Stimulated activated CD8-positive, alpha-beta memory T cell treated with anti-CD3 and anti-CD28 coated beads, Interleukin-4, amount 100 ng/mL, for 48 hours (primary cell): ENCODE results near the gene DPAGT1.
A peak's percentile ranks its signal among the peaks of the same experiment; 100 is the strongest.
"Not testable (repeated sequence)": the region's sequence is repeated elsewhere in the genome, so short reads cannot be mapped to it uniquely, and the experiment has no call there.

Source experiments
- DNase-seq: peaks from one replicate; pipeline ENCODE4 v3.0.0-alpha.2; 2020

Gene DPAGT1

GRCh38 chr11:119115484-119116234, 14.0 kb upstream of the DPAGT1 start:
- DNase-seq, result peak; percentile 40

GRCh38 chr11:119114351-119114750, 12.7 kb upstream of the DPAGT1 start:
- DNase-seq, result no peak

- no peak for DNase-seq
These were observed 12.1 kb upstream of the DPAGT1 start for GRCh38 chr11:119113716-119114115.

DNA sequence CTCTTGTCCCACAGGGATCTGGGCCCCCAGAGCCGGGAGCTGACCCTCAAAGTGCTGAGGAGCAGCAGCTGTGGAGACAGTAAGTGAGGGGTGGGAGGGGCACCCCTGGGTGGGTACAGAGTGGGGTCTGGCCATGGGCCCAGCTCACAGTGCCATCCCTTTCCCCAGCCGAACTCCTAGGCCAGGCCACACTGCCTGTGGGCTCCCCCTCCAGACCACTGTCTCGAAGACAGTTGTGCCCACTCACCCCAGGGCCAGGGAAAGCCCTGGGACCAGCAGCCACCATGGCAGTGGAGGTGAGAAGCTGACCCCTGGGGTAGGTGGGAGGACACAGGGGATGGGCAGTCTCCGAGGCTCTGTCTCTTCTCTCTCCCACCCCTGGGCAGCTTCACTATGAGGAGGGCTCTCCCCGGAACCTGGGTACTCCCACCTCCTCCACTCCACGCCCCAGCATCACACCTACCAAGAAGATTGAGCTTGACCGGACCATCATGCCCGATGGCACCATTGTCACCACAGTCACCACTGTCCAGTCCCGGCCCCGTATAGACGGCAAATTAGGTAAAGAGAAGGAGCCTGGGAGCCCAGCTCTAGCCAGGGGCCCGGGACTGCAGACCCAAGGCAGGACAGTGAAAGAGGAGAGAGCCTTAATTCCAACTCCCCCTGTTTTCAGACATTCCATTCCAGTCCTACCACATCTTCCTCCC, 10.8 kb upstream of the DPAGT1 start:
- no peak for DNase-seq

DNA sequence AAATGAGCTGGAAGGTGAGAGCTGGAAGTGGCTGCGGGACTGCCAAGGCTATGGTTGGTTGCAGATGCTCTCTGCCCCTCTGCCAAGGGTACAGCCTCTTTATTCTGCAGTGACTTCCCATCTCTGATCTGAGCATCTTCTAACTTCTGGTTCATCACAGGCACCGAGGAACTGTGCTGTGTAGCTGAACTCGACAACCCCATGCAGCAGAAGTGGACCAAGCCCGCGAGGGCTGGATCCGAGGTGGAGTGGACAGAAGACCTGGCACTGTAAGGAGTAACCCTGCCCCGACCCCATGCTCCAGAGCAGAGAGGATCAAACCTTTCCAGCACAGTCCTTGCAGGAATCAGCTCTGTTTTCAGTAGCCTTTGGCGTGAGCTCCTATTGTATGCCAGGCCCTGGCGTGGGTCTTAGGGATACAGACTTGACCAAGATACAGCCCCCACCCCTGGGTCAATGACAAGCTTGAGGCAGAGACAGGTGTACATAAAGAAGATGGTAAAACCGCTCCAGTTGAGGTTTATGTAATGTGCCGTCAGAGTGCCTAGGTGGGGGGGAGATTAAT, 9.8 kb upstream of the DPAGT1 start:
- no peak for DNase-seq

DNA sequence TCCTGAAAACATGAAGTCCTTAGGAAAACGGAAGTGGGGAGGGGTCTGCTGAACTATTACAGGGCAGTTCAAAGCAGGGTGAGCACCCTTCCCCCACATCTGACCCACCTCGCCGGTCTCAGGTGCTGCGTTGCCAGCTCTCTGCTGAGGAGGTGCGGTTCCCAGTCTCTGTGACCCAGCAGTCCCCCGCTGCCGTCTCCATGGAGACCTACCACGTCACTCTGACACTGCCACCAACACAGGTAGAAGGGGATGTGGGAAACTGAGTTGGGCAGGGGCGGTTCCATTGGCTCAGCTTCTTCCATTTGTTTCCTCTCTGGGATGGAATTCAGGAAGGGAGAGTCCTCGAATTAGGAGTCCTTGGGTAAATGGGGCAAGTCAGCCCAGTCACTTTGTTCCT, 8.8 kb upstream of the DPAGT1 start:
- no peak for DNase-seq

- no peak for DNase-seq
These were observed 8.2 kb upstream of the DPAGT1 start for GRCh38 chr11:119109843-119110242.

GRCh38 chr11:119108857-119109221, 7.2 kb upstream of the DPAGT1 start:
- DNase-seq, result no peak

DNA sequence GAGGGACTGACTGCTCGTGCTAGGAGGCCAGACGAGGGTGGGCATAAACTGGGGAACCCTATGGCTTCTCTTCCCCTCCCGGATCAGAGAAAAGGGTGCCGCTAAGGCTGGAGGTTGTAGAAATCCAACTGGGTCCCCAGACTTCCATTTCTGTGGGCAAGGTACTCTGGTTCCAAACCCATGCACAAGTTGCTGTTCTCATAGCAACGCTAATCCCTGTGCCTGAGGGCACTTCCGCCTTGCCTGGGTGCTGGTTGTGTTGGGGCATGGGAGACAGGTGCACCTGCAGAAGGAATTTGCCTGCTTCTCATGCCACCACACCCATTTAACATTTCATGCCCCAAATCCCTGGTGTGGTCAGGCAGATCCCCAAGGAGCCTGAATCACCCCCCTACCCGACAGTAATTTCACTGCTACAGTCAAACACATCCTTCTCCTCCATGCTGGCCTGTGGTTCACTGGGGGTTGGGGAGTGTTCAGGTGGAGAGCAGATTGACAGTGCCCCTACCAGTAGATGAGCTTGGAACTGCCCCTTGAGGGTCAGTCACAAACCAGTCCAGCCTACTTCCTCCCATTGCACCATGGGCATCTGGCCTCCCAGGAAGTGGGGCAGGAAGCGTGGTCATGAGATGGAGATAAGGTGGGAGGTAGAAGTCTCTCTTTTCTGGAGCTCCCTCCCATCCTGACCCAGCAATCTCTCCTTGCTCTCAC, 6.6 kb upstream of the DPAGT1 start:
- DNase-seq, result peak; percentile 49

GRCh38 chr11:119107538-119108145, 6.0 kb upstream of the DPAGT1 start:
- DNase-seq, result no peak

DNA sequence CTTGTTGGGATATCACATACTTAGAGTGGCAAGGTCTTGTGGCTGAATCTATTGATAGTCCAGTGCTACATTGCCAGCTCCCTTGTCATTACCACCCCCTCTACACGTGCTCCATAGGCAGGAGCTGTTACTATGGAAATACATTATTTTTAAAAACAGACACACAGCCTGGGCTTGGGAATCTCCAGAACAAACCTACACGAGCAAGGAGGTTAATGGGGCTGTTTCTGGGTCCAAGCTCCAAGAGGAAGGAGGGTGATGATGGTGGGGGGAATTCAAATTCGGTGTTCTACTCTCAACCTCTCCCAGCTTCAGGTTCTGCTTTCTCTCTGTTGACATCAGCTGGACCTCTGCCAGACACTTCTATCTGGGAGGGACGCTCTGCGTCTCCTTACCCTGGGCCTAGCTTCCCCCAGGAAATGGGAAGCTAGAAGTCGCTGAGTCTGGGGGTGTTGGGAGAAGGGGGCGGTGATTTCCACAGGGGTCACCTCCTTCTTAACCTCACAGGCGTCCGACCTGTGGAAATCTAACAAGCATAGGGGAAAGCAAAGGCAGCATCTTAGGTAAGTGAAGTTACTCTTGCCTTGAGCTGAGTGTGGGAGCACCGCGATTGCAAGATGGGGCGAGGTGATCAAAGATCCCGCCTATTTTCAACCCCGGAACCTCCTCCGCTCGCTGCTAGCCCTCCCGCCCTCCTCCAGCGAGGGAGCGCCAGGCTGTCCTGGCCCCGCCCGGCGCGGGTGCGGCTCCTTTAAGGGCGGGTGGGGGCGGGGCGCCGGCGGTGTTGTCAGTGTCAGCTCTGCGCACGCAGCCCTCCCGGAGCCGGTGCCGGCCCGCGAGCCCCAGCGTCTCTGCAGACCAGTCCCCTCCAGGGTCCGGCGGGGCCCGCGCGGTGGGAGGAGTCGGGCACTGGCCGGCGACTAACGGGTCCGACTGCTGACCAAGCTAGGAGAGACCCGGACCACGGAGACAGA, 5.2 kb upstream of the DPAGT1 start, which contains the start of gene C2CD2L:
Gene C2CD2L, plus strand, starts transcription at position 781 of the 974 bp plus-strand sequence. CDS start 398 bp downstream, outside the sequence.
- peak; percentile 90 for DNase-seq

GRCh38 chr11:119103793-119104192, 2.1 kb upstream of the DPAGT1 start:
- no peak for DNase-seq

DNA sequence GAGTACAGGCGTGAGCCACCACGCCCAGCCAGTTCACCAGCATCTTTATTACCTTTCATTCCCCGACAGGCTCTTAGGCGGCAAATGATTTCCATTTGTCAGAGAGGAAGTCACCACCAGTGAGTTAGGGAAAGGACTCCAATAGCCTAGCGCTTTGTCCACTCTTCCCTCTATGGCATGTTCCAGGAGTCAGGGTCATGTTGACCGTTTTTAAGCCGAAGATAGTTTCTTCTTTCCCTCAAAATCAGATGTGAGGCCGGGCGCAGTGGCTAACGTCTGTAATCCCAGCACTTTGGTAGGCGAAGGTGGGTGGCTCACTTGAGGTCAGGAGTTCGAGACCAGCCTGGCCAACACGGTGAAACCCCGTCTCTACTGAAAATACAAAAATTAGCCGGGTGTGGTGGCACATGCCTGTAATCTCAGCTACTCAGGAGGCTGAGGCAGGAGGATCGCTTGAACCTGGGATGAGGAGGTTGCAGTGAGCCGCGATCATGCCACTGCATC, 1.6 kb upstream of the DPAGT1 start:
- not testable (repeated sequence) for DNase-seq

DNA sequence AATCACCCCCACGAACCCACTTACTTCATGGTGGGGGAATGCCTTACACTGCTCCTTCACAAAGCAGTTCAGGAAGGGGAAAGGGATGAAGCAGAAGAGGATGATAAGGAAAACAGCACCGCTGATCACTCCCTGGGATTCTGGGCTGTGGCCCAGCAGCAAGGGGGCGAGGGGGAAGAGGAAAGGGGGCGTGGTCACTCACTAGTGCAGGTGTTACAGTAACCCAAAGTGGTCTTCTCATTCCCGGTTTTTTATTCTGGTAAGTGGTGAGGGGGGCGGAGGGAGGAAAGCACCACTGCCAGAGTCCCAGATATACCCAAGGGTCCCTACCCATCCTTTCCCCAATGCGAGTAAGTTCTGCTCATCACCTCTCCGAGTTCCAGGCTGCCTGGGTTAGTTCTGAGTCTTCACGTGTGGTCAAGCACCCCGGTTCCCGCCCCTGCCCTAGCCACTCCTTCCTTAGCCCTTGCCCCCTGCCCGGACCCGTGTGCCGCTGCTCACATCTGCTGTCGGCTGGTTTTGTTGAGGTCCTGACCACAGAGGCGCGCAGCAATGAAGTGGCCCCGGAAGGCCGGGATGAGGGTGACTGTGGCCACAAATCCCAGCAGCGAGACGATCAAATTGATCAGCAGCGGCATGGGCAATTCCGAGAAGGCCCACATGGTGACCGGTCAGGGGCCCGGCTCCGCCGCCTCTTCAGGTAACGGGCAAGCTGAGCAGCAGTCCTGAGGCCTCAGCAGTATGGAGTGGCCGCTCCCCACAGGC, 477 bp downstream of the DPAGT1 start:
- no peak for DNase-seq

- DNase-seq, result no peak
These were observed 1.2 kb downstream of the DPAGT1 start for GRCh38 chr11:119100246-119100970.

DNA sequence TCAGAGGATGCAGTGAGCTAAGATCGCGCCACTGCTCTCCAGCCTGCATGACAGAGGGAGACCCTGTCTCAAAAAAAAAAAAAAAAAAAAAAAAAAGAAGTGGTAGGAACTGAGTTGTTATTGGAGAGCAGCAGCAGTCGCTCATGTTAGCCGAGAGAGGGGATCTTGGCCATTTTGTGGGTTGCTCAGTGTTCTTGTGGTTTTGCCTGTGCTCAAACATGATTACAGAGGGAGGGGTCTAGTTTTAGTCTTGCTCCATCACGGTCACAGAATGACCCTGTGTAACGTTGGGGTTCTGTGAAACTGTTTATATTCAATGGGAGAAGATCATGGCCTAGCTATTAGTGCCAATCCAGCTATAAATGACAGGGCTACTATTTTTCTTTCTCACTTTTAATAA, 1.9 kb downstream of the DPAGT1 start:
- no peak for DNase-seq

- DNase-seq, result peak; percentile 100
These were observed 6.4 kb downstream of the DPAGT1 start for GRCh38 chr11:119095066-119095880.

- DNase-seq, result peak; percentile 69
These were observed 6.9 kb downstream of the DPAGT1 start for GRCh38 chr11:119094816-119095065.
